Peyer's patch (tissue), 4 donors: ENCODE results near the gene POMZP3.
"Not testable (repeated sequence)": the region's sequence is repeated elsewhere in the genome, so short reads cannot be mapped to it uniquely, and the experiment has no call there.

Source experiments
- CTCF ChIP-seq, 6 experiments: fragments of 450-650 bp in 4 of 6; fragments of 200-600 bp in 2 of 6; sonication (generic) in 1 of 6; IDR thresholded peaks; one replicate each; pipeline ENCODE4 v1.5.1; 2017 to 2019; ENCODE audit warnings: antibody characterized with exemption in 6 of 6, mild to moderate bottlenecking in 3 of 6, moderate library complexity in 1 of 6
- POLR2A ChIP-seq, 2 donors: fragments of 450-650 bp; IDR thresholded peaks; one replicate each; pipeline ENCODE4 v1.5.1; 2017; ENCODE audit warnings: antibody characterized with exemption in 2 of 2, mild to moderate bottlenecking in 2 of 2, moderate library complexity in 2 of 2

- not testable (repeated sequence) for TF ChIP-seq CTCF, POLR2A (IDR thresholded peaks at IDR 0.05)
These were observed 29.3 kb upstream of the POMZP3 start for GRCh38 chr7:76656425-76656824.
